ENCODE data around the gene OR10A3.

Gene OR10A3

DNA sequence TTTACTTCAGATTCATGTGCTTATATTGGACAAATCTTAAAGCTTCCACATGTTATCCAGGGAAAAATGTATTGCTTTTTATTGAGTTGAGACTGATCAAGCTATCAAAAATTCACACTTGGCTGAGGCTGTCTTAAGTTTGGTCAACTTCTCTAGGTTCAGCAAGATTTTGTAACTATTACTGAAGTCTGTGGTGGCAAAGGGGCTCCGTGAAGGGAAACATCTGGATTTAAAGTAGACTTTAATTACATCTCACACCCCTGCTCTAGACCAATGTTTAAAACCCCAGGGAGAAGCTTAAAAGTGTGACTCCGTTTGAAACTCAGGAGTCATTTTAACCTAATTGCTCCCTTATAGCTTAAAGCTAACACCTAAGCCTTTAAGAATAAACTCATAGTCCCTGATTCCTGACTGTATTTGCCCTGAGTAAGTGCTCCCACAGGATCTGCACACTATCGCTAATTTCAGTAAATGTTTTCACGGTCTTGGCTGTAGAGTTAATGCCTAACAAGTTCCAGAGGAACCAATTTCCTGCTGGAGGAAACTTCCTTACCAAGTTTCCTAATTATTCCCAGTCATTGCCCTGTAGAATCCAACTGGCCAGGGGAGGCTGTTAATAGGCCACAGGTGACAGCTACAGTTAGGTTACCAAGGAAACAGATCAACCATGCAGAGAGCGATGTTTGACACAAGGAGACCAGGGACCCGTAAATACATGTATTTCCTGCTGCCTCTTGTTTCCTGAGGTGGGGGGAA lies 50.9 kb downstream of the OR10A3 start:
- DNase-seq = no peak

DNA sequence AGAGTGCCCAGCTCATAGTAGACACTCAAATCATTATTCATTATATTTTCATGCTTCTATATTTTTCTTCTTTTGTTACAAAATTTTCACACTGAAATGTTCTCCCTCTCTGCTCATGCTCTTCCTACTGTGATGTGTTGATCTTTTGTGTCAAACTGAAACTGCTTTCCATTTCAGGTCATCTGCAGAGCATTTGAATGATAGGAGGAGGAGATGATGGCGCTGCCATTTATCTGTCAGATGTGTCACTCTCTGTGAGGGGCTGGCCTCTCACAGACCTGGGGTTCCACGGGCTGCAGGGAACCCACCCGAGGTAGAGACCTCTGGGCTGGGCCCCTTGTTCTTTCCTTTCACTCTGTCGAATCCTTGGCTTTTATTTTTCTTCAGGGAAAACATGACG lies 51.5 kb downstream of the OR10A3 start:
- DNase-seq = no peak

Measured in stimulated activated naive CD4-positive, alpha-beta T cell (primary cell).